Natural killer cell (primary cell): ENCODE measurements around the gene CEP164. TPM values are rescaled to one million over a fixed set of nuclear protein-coding genes. Genes with fewer than 3 reads are reported as not detected.

Source experiments
- ATAC-seq, 3 donors: fragments of 150-1000 bp in 2 of 3; fragments of 200-7000 bp in 1 of 3; cut with Tn5 transposase; 1 replicate in 1 of 3; 2 replicates in 2 of 3; pipeline ENCODE4 v1.10.0; 2021; ENCODE audit warnings: mild to moderate bottlenecking in 2 of 3, moderate library complexity in 2 of 3
- DNase-seq, 2 donors: peaks; one replicate each; pipeline versions ENCODE4 v3.0.0 to v3.0.0-alpha.2; 2013 to 2021; ENCODE audit warnings: mixed read lengths in 1 of 2
- H3K27ac ChIP-seq: one replicate; pipeline ENCODE4 v1.5.1; 2013; ENCODE audit warnings: mild to moderate bottlenecking, low read length
- H3K27me3 ChIP-seq: one replicate; pipeline ENCODE4 v1.6.1; 2013; ENCODE audit warnings: low read length; ENCODE audit not compliant: control insufficient read depth, insufficient read depth
- H3K36me3 ChIP-seq: one replicate; pipeline ENCODE4 v1.6.1; 2013; ENCODE audit warnings: low read length; ENCODE audit not compliant: control insufficient read depth, insufficient read depth
- H3K4me1 ChIP-seq: one replicate; pipeline ENCODE4 v1.6.1; 2013; ENCODE audit warnings: low read length; ENCODE audit not compliant: control insufficient read depth, insufficient read depth
- H3K4me3 ChIP-seq: one replicate; pipeline ENCODE4 v1.5.1; 2013; ENCODE audit warnings: low read length
- H3K9me3 ChIP-seq: one replicate; pipeline ENCODE4 v1.6.1; 2013; ENCODE audit warnings: low read length; ENCODE audit not compliant: control insufficient read depth, insufficient read depth
- H3K27ac Mint-ChIP-seq, 2 donors: one replicate each; pipeline ENCODE4 v1.8.0; 2022; ENCODE audit warnings: mild to moderate bottlenecking in 2 of 2, mixed read lengths in 2 of 2, moderate library complexity in 1 of 2
- H3K27me3 Mint-ChIP-seq, 2 donors: one replicate each; pipeline ENCODE4 v1.8.0; 2022; ENCODE audit warnings: low read depth in 2 of 2, mixed read lengths in 2 of 2
- H3K36me3 Mint-ChIP-seq: one replicate; pipeline ENCODE4 v1.8.0; 2022; ENCODE audit warnings: mixed read lengths
- H3K4me1 Mint-ChIP-seq, 2 donors: one replicate each; pipeline ENCODE4 v1.8.0; 2022; ENCODE audit warnings: mixed read lengths in 2 of 2
- H3K4me3 Mint-ChIP-seq: one replicate; pipeline ENCODE4 v1.8.0; 2022; ENCODE audit warnings: mild to moderate bottlenecking, moderate library complexity, mixed read lengths
- H3K9me3 Mint-ChIP-seq, 2 donors: one replicate each; pipeline ENCODE4 v1.8.0; 2022; ENCODE audit warnings: mixed read lengths in 2 of 2
- WGBS: methylation state at CpG from one replicate; pipeline ENCODE4 v1.1.7; 2013; ENCODE audit warnings: missing lambda C conversion rate; ENCODE audit not compliant: insufficient coverage; 5-methylcytosine and 5-hydroxymethylcytosine counted together
- intact Hi-C: fragments of 100-400 bp; cut with micrococcal nuclease; formaldehyde crosslinking; loops from one replicate; pipeline ENCODE4 v1.14.2; 2022
- total RNA-seq, 4 donors: library from RNA; stranded (reverse); fragments of 120-200 nt in 1 of 4; gene quantifications; one replicate each; pipeline versions ENCODE4 v1.2.3 to v1.2.4, GENCODE V29; 2013 to 2022
- TF ChIP-seq, protein P1 (sequence below): fragments of 200-600 bp; IDR thresholded peaks from one replicate; pipeline ENCODE4 v1.8.0; 2022; ENCODE audit warnings: antibody characterized with exemption

The CEP164 gene
- total RNA-seq, 3 donors from 2014 or later (not counting 1 experiment from before 2014, with no cell fraction given), result 45.6 to 49.9 (median 49.8) TPM

DNA sequence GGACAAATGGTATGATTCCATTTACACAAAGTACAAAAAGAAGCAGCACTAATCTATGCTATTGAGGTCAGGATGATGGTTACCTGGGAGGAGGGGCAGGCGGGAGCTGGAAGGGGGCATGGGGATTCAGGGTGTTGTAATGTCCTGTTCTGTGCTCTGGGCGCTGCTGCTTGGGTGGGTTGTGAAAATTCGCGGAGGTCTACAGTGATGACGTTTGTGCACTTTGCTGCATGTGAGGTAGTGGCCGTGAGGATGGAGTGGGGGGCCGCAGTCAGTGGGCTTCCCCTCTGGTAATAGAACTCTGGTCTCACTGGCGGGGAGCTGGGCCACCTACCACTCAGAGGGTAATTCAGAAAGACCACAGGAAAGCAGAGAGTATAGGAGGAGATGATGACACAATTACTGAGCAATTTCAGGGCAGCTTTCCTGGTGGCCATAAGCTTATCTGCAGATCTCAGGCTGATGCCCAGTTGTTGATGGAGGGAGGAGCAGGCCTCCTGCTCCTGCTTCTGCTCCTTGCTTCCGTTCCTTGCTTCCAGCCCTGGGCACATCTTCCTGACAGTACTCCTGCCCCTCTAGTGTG lies 121.5 kb downstream of the CEP164 start:
- WGBS, result 91% methylated on average over 9 of the region's 9 CpGs
- Mint-ChIP-seq H3K4me3 (no peak overlapping the region), H3K27ac (no peak overlapping the region), H3K27me3 (peaks cover 11 to 20% of the 10 kb centered on the region in 2 donors), H3K9me3 (peaks cover under 1 to 2% of the 10 kb centered on the region in 2 donors), H3K36me3 (no peaks in the 10 kb centered on the region), H3K4me1 (no peaks in the 10 kb centered on the region)
- intact Hi-C loops, result no loop called here
- DNase-seq, result no peak
- Histone ChIP-seq H3K4me3 (no peak overlapping the region), H3K27ac (no peak overlapping the region), H3K36me3 (no peaks in the 10 kb centered on the region), H3K9me3 (no peaks in the 10 kb centered on the region), H3K27me3 (no peaks in the 10 kb centered on the region), H3K4me1 (no peaks in the 10 kb centered on the region)
- TF ChIP-seq, protein P1, sequence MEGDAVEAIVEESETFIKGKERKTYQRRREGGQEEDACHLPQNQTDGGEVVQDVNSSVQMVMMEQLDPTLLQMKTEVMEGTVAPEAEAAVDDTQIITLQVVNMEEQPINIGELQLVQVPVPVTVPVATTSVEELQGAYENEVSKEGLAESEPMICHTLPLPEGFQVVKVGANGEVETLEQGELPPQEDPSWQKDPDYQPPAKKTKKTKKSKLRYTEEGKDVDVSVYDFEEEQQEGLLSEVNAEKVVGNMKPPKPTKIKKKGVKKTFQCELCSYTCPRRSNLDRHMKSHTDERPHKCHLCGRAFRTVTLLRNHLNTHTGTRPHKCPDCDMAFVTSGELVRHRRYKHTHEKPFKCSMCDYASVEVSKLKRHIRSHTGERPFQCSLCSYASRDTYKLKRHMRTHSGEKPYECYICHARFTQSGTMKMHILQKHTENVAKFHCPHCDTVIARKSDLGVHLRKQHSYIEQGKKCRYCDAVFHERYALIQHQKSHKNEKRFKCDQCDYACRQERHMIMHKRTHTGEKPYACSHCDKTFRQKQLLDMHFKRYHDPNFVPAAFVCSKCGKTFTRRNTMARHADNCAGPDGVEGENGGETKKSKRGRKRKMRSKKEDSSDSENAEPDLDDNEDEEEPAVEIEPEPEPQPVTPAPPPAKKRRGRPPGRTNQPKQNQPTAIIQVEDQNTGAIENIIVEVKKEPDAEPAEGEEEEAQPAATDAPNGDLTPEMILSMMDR, result no peak
- no peak for ATAC-seq

DNA sequence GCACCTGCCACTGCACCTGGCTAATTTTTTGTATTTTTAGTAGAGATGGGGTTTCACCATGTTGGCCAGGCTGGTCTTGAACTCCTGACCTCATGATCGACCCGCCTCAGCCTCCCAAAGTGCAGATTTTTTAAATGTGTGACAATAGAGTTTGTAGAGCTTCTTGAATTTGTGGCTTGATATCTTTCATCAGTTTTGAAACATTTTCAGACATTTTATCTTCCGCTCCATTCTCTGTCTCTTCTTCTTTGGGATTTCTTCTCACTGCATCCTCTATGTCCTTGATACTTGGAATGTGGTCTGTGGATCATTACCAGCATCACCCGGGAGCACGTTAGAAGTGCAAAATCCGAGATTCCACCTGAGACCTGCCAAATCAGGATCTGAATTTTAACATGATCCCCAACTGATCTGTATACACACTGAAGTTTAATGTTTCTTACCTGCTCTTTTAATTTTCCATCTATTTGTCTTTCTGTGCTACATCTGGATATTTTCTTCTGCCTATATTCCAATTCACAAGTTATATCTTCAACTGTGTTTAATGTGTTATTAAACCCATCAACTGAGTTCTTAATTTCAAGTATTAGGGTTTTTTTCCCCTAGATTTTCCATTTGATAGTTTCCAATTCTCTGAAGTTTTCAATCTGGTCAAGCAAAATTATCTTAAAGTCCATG lies 126.4 kb downstream of the CEP164 start:
- ATAC-seq (no peak), DNase-seq (no peak)
- Mint-ChIP-seq H3K4me1 (no peaks in the 10 kb centered on the region), H3K27ac (no peak overlapping the region), H3K36me3 (no peaks in the 10 kb centered on the region), H3K27me3 (peaks cover 8 to 14% of the 10 kb centered on the region in 2 donors), H3K4me3 (no peak overlapping the region), H3K9me3 (peaks cover 0 to 5% of the 10 kb centered on the region in 2 donors)
- Histone ChIP-seq H3K4me3 (no peak overlapping the region), H3K27me3 (no peaks in the 10 kb centered on the region), H3K27ac (no peak overlapping the region), H3K9me3 (no peaks in the 10 kb centered on the region), H3K4me1 (no peaks in the 10 kb centered on the region), H3K36me3 (no peaks in the 10 kb centered on the region)
- intact Hi-C loops, result no loop called here
- TF ChIP-seq, protein P1, result no peak
- WGBS, result 83% methylated on average over 5 of the region's 6 CpGs

DNA sequence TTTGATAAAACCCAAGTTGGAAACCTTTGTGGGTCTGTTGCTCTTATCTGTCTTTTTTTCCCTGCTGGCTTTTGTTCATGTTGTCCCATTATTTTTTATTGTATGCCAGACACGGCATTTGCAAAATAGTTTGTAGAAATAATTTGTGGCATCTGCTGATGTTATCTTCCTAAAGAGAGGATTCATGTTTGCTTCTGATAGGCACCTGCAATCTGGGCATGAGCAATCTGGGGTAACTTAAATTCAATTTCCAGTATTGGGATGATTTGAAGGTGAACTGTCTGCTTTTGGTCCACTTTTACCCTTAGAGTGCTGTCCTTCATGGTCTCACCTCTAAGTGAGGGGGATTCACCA lies 126.9 kb downstream of the CEP164 start:
- no peaks in the 10 kb centered on the region for H3K36me3 ChIP-seq
- H3K27ac ChIP-seq, result no peak overlapping the region
- WGBS, result 88% methylated on average over 1 of the region's 1 CpG
- H3K4me1 Mint-ChIP-seq, result no peaks in the 10 kb centered on the region
- H3K4me3 ChIP-seq, result no peak overlapping the region
- TF ChIP-seq, protein P1, result no peak
- H3K9me3 Mint-ChIP-seq, result peaks cover 0 to 5% of the 10 kb centered on the region in 2 donors
- no peaks in the 10 kb centered on the region for H3K27me3 ChIP-seq
- H3K9me3 ChIP-seq, result no peaks in the 10 kb centered on the region
- H3K4me3 Mint-ChIP-seq, result no peak overlapping the region
- no peaks in the 10 kb centered on the region for H3K36me3 Mint-ChIP-seq
- H3K27me3 Mint-ChIP-seq, result peaks cover 8 to 14% of the 10 kb centered on the region in 2 donors
- no peak overlapping the region for H3K27ac Mint-ChIP-seq
- DNase-seq, result no peak
- no peaks in the 10 kb centered on the region for H3K4me1 ChIP-seq
- intact Hi-C loops, result no loop called here
- no peak for ATAC-seq
